ENCODE measurements around the gene GGT7.

DNA sequence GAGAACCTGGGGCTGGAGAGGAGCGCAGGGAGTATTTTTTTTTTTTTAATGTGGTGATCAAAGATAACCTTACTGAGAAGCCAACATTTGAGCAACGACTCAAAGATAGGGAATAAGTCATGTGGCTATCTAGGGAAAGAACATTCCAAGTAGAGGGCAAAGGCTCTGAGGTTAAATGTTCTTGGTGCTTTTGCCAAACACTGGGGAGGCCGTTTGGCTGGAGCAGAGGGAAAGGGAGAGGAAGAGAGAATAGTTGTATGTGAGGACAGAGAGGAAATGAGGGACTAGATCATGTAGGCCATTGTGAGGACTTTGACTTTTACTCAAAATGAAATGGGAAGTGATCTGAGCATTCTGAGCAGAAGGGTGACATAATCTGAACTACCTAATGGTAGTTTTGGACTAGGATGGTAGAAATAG lies 31.6 kb upstream of the GGT7 start:
- TF ChIP-seq, protein P1, sequence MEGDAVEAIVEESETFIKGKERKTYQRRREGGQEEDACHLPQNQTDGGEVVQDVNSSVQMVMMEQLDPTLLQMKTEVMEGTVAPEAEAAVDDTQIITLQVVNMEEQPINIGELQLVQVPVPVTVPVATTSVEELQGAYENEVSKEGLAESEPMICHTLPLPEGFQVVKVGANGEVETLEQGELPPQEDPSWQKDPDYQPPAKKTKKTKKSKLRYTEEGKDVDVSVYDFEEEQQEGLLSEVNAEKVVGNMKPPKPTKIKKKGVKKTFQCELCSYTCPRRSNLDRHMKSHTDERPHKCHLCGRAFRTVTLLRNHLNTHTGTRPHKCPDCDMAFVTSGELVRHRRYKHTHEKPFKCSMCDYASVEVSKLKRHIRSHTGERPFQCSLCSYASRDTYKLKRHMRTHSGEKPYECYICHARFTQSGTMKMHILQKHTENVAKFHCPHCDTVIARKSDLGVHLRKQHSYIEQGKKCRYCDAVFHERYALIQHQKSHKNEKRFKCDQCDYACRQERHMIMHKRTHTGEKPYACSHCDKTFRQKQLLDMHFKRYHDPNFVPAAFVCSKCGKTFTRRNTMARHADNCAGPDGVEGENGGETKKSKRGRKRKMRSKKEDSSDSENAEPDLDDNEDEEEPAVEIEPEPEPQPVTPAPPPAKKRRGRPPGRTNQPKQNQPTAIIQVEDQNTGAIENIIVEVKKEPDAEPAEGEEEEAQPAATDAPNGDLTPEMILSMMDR (IDR thresholded peaks at IDR 0.05; ENCODE audit: low read depth, low read length): no peak
- TF ChIP-seq POLR2A (IDR thresholded peaks at IDR 0.05; ENCODE audit: extremely low read depth, insufficient read length): no peak
- TF ChIP-seq MAX (IDR thresholded peaks at IDR 0.05; ENCODE audit: low read depth, low read length): no peak

Measured in NB4 (cell line).